Measurements from ENCODE around the gene ANKRD13B.

DNA sequence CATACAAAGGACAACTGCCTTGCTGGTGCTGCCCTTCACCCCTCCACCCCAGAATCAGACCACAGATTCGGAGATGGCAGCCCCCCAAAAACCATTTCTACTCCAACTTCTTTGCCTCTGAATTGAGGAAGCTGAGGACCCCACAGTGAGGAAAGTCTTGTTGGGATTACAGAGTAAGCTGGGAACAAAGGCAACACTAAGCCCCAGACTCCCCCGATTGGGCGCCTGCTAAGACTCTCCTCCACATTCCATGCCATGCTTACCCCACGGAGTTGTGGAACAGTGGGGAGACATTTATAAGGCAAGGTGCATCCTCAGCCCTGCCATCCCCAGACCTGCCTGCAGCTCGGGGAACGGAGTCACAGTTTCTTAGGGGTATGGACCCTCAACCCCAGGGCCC, 5.3 kb upstream of the ANKRD13B start:
- TF ChIP-seq RFX5 (IDR thresholded peaks at IDR 0.05; ENCODE audit: low read depth, low read length) (no peak), NR1H2 (CRISPR knock-in tag; IDR thresholded peaks at IDR 0.05; ENCODE audit: borderline replicate concordance, low read depth) (no peak), ZNF12 (CRISPR knock-in tag; IDR thresholded peaks at IDR 0.05) (no peak), ZNF577 (CRISPR knock-in tag; IDR thresholded peaks at IDR 0.05; ENCODE audit: borderline replicate concordance, low read depth) (no peak), ZNF274 (CRISPR knock-in tag; IDR thresholded peaks at IDR 0.05) (no peak), ZNF850 (CRISPR knock-in tag; conservative IDR thresholded peaks at IDR 0.05) (no peak), SP1 (IDR thresholded peaks at IDR 0.05) (no peak), SP1 (CRISPR knock-in tag; IDR thresholded peaks at IDR 0.05) (no peak), BCL6 (CRISPR knock-in tag; IDR thresholded peaks at IDR 0.05) (no peak)
- TF ChIP-seq, protein P1, sequence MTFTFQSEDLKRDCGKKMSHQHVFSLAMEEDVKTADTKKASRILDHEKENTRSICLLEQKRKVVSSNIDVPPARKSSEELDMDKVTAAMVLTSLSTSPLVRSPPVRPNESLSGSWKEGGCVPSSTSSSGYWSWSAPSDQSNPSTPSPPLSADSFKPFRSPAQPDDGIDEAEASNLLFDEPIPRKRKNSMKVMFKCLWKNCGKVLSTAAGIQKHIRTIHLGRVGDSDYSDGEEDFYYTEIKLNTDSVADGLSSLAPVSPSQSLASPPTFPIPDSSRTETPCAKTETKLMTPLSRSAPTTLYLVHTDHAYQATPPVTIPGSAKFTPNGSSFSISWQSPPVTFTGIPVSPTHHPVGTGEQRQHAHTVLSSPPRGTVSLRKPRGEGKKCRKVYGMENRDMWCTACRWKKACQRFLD (CRISPR knock-in tag; IDR thresholded peaks at IDR 0.05; ENCODE audit: borderline replicate concordance): no peak
- TF ChIP-seq, protein P2, sequence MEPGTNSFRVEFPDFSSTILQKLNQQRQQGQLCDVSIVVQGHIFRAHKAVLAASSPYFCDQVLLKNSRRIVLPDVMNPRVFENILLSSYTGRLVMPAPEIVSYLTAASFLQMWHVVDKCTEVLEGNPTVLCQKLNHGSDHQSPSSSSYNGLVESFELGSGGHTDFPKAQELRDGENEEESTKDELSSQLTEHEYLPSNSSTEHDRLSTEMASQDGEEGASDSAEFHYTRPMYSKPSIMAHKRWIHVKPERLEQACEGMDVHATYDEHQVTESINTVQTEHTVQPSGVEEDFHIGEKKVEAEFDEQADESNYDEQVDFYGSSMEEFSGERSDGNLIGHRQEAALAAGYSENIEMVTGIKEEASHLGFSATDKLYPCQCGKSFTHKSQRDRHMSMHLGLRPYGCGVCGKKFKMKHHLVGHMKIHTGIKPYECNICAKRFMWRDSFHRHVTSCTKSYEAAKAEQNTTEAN (CRISPR knock-in tag; conservative IDR thresholded peaks at IDR 0.05): no peak
- TF ChIP-seq, protein P3, sequence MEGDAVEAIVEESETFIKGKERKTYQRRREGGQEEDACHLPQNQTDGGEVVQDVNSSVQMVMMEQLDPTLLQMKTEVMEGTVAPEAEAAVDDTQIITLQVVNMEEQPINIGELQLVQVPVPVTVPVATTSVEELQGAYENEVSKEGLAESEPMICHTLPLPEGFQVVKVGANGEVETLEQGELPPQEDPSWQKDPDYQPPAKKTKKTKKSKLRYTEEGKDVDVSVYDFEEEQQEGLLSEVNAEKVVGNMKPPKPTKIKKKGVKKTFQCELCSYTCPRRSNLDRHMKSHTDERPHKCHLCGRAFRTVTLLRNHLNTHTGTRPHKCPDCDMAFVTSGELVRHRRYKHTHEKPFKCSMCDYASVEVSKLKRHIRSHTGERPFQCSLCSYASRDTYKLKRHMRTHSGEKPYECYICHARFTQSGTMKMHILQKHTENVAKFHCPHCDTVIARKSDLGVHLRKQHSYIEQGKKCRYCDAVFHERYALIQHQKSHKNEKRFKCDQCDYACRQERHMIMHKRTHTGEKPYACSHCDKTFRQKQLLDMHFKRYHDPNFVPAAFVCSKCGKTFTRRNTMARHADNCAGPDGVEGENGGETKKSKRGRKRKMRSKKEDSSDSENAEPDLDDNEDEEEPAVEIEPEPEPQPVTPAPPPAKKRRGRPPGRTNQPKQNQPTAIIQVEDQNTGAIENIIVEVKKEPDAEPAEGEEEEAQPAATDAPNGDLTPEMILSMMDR (CRISPR knock-in tag; IDR thresholded peaks at IDR 0.05): no peak

Data from HepG2 (cell line).